GM23248 (cell line): ENCODE data around the gene ANKRD49. TPM values are rescaled to one million over a fixed set of nuclear protein-coding genes. Genes with fewer than 3 reads are reported as not detected.

ENCODE experiments used
- DNase-seq: peaks from one replicate; pipeline ENCODE4 v3.0.0-alpha.2; 2015
- H2AFZ ChIP-seq: fragments of 200-600 bp; sonication (generic); 2 replicates; pipeline ENCODE4 v1.6.1; 2016; ENCODE audit warnings: antibody characterized with exemption
- H3F3A ChIP-seq: fragments of 200-600 bp; sonication (generic); 2 replicates; pipeline ENCODE4 v1.6.1; 2016; ENCODE audit warnings: mild to moderate bottlenecking, antibody characterized with exemption, mixed run types; ENCODE audit not compliant: insufficient read depth
- H3K27ac ChIP-seq: fragments of 200-600 bp; sonication (generic); 2 replicates; pipeline ENCODE4 v1.5.1; 2016; ENCODE audit warnings: mild to moderate bottlenecking
- H3K27me3 ChIP-seq: fragments of 200-600 bp; sonication (generic); replicated peaks from 2 replicates; pipeline ENCODE4 v1.6.1; 2016; ENCODE audit warnings: mild to moderate bottlenecking; ENCODE audit not compliant: insufficient read depth
- H3K36me3 ChIP-seq: fragments of 200-600 bp; sonication (generic); 2 replicates; pipeline ENCODE4 v1.6.1; 2016; ENCODE audit warnings: low read depth, mild to moderate bottlenecking
- H3K4me1 ChIP-seq: fragments of 200-600 bp; sonication (generic); 2 replicates; pipeline ENCODE4 v1.6.1; 2016; ENCODE audit warnings: mild to moderate bottlenecking; ENCODE audit not compliant: insufficient read depth
- H3K4me2 ChIP-seq: fragments of 200-600 bp; sonication (generic); one replicate; pipeline ENCODE4 v1.6.1; 2016; ENCODE audit warnings: mild to moderate bottlenecking; ENCODE audit not compliant: unreplicated experiment
- H3K4me3 ChIP-seq: fragments of 200-600 bp; sonication (generic); 2 replicates; pipeline ENCODE4 v1.5.1; 2016; ENCODE audit warnings: mild to moderate bottlenecking
- H3K79me2 ChIP-seq: fragments of 200-600 bp; sonication (generic); 2 replicates; pipeline ENCODE4 v1.6.1; 2016; ENCODE audit warnings: mild to moderate bottlenecking; ENCODE audit not compliant: insufficient read depth
- H3K9ac ChIP-seq: fragments of 200-600 bp; sonication (generic); 2 replicates; pipeline ENCODE4 v1.6.1; 2016; ENCODE audit warnings: mild to moderate bottlenecking
- H3K9me2 ChIP-seq: fragments of 200-600 bp; sonication (generic); 2 replicates; pipeline ENCODE4 v1.6.1; 2016; ENCODE audit warnings: mixed run types, mild to moderate bottlenecking, moderate library complexity; ENCODE audit not compliant: insufficient read depth
- H3K9me3 ChIP-seq: fragments of 200-600 bp; sonication (generic); one replicate; pipeline ENCODE4 v1.6.1; 2017; ENCODE audit warnings: low read depth
- H4K20me1 ChIP-seq: fragments of 200-600 bp; sonication (generic); 2 replicates; pipeline ENCODE4 v1.6.0; 2016; ENCODE audit not compliant: insufficient read depth
- EZH2 ChIP-seq: fragments of 200-600 bp; sonication (generic); IDR thresholded peaks from 2 replicates; pipeline ENCODE4 v1.6.1; 2018; ENCODE audit warnings: antibody characterized with exemption, mild to moderate bottlenecking; ENCODE audit not compliant: insufficient read depth, poor library complexity, severe bottlenecking
- EZH2phosphoT487 ChIP-seq: fragments of 200-600 bp; sonication (generic); IDR thresholded peaks from 2 replicates; pipeline ENCODE4 v1.6.1; 2018; ENCODE audit warnings: antibody characterized with exemption, moderate library complexity, mild to moderate bottlenecking, low read depth; ENCODE audit not compliant: insufficient read depth
- WGBS, 2 experiments: methylation state at CpG; one replicate each; pipeline ENCODE4 v1.1.6; 2015 to 2017; ENCODE audit warnings: low lambda C conversion rate in 2 of 2, low coverage in 1 of 2; ENCODE audit errors: missing lambda C conversion rate in 2 of 2; 5-methylcytosine and 5-hydroxymethylcytosine counted together
- in situ Hi-C: fragments of 300-500 bp; cut with MboI; formaldehyde crosslinking; loops from 2 replicates; pipeline ENCODE4 v1.15.0; 2020
- polyA plus RNA-seq: library from polyadenylated mRNA; unstranded; fragments of >200 nt; fragmentation: Nextera tagmentation; extraction: Ambion mirVana; gene quantifications from 2 replicates; pipeline ENCODE4 v1.2.1, GENCODE V29; 2016
- total RNA-seq: library from RNA; depleted of rRNA; stranded (reverse); fragments of >200 nt; shearing (Covaris generic); gene quantifications from 2 replicates; pipeline ENCODE4 v1.2.3, GENCODE V29; 2014

ANKRD49 gene
- total and polyA plus RNA-seq, 2 experiments from 2014 or later: 13.9 to 18.6 TPM

- in situ Hi-C loops: no loop called here
- H3K4me1 ChIP-seq: peaks cover 18% of the 10 kb centered on the region
- DNase-seq: no peak
- WGBS, 2 experiments: 86 to 100% methylated on average over 1 of the region's 1 CpG
- H2AFZ ChIP-seq: no peak overlapping the region
- H3K36me3 ChIP-seq: no peaks in the 10 kb centered on the region
- H3F3A ChIP-seq: peaks cover 18% of the 10 kb centered on the region
- H3K9me2 ChIP-seq: no peaks in the 10 kb centered on the region
- H3K9me3 ChIP-seq: no peaks in the 10 kb centered on the region
- TF ChIP-seq EZH2 (no peak), EZH2phosphoT487 (no peak)
- H3K4me2 ChIP-seq: no peak overlapping the region
- no peak overlapping the region for H3K4me3 ChIP-seq
- H4K20me1 ChIP-seq: no peaks in the 10 kb centered on the region
- H3K27me3 ChIP-seq: no peaks in the 10 kb centered on the region
- no peak overlapping the region for H3K9ac ChIP-seq
- H3K27ac ChIP-seq: no peak overlapping the region
- H3K79me2 ChIP-seq: no peaks in the 10 kb centered on the region
Observed at GRCh38 chr11:94539420-94539819, 45.6 kb downstream of the ANKRD49 start.

DNA sequence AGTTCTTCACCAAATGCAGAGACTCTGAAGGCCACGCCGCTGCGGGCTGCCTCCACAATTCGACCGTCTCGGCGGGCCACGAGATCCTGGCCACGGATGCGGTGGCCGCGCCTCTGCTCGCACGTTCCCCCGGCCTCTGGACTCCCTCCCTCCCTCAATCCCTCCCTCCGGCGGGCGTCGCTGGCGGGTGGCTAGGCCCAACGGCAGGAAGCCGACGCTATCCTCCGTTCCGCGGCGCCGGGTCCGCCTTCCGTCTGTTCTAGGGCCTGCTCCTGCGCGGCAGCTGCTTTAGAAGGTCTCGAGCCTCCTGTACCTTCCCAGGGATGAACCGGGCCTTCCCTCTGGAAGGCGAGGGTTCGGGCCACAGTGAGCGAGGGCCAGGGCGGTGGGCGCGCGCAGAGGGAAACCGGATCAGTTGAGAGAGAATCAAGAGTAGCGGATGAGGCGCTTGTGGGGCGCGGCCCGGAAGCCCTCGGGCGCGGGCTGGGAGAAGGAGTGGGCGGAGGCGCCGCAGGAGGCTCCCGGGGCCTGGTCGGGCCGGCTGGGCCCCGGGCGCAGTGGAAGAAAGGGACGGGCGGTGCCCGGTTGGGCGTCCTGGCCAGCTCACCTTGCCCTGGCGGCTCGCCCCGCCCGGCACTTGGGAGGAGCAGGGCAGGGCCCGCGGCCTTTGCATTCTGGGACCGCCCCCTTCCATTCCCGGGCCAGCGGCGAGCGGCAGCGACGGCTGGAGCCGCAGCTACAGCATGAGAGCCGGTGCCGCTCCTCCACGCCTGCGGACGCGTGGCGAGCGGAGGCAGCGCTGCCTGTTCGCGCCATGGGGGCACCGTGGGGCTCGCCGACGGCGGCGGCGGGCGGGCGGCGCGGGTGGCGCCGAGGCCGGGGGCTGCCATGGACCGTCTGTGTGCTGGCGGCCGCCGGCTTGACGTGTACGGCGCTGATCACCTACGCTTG lies 50.2 kb downstream of the ANKRD49 start, which contains the start of gene FUT4:
FUT4 (plus strand) TSS at position 227 of the 951 bp plus-strand sequence; CDS start at position 440, 213 bp downstream.
- peak within 1 kb of the TSS; percentile 93 for H3K27ac ChIP-seq
- peaks cover 12% of the 10 kb centered on the region for H3F3A ChIP-seq
- peaks cover 45% of the 10 kb centered on the region for H3K79me2 ChIP-seq
- no peak for TF ChIP-seq EZH2
- no peak for TF ChIP-seq EZH2phosphoT487
- no peaks in the 10 kb centered on the region; the same call in 1 of the 2 replicates for H4K20me1 ChIP-seq
- in situ Hi-C loops: no loop called here
- H3K4me1 ChIP-seq: peaks cover 23% of the 10 kb centered on the region
- peak within 1 kb of the TSS; percentile 93 for H3K9ac ChIP-seq
- peak within 1 kb of the TSS; percentile 94 for H3K4me2 ChIP-seq
- no peaks in the 10 kb centered on the region for H3K27me3 ChIP-seq
- peak within 1 kb of the TSS; percentile 74 for H3K4me3 ChIP-seq
- H2AFZ ChIP-seq: peak within 1 kb of the TSS; percentile 85
- peak; percentile 93 for DNase-seq
- H3K9me3 ChIP-seq: no peaks in the 10 kb centered on the region
- H3K36me3 ChIP-seq: no peaks in the 10 kb centered on the region
- H3K9me2 ChIP-seq: no peaks in the 10 kb centered on the region
- 1 to 3% methylated on average over 77 to 82 of the region's 109 CpGs for WGBS, 2 experiments

DNA sequence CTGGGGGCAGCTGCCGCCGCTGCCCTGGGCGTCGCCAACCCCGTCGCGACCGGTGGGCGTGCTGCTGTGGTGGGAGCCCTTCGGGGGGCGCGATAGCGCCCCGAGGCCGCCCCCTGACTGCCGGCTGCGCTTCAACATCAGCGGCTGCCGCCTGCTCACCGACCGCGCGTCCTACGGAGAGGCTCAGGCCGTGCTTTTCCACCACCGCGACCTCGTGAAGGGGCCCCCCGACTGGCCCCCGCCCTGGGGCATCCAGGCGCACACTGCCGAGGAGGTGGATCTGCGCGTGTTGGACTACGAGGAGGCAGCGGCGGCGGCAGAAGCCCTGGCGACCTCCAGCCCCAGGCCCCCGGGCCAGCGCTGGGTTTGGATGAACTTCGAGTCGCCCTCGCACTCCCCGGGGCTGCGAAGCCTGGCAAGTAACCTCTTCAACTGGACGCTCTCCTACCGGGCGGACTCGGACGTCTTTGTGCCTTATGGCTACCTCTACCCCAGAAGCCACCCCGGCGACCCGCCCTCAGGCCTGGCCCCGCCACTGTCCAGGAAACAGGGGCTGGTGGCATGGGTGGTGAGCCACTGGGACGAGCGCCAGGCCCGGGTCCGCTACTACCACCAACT lies 51.0 kb downstream of the ANKRD49 start:
- no peaks in the 10 kb centered on the region for H3K36me3 ChIP-seq
- H3K9me2 ChIP-seq: no peaks in the 10 kb centered on the region
- peak overlapping the region; percentile 93 for H3K27ac ChIP-seq
- no peaks in the 10 kb centered on the region; the same call in 1 of the 2 replicates for H4K20me1 ChIP-seq
- DNase-seq: peak; percentile 65
- H3K9ac ChIP-seq: peak overlapping the region; percentile 93
- 0 to 2% methylated on average over 28 to 34 of the region's 59 CpGs for WGBS, 2 experiments
- peak overlapping the region; percentile 74 for H3K4me3 ChIP-seq
- peaks cover 51% of the 10 kb centered on the region for H3K79me2 ChIP-seq
- H3F3A ChIP-seq: peaks cover 12% of the 10 kb centered on the region
- H3K4me2 ChIP-seq: peak overlapping the region; percentile 94
- no peaks in the 10 kb centered on the region for H3K9me3 ChIP-seq
- TF ChIP-seq EZH2phosphoT487: no peak
- no peak for TF ChIP-seq EZH2
- peak overlapping the region; percentile 85 for H2AFZ ChIP-seq
- in situ Hi-C loops: no loop called here
- no peaks in the 10 kb centered on the region for H3K27me3 ChIP-seq
- peaks cover 27% of the 10 kb centered on the region for H3K4me1 ChIP-seq
